OCI-LY1 (cell line): ENCODE measurements around the gene CHCHD10.

Experiments
- CTCF ChIP-seq: fragments of 200-600 bp; sonication (generic), shearing (Covaris generic); IDR thresholded peaks from 2 replicates; pipeline ENCODE4 v1.5.1; 2017; ENCODE audit warnings: mild to moderate bottlenecking, antibody characterized with exemption, low read length, moderate library complexity, mixed read lengths
- EZH2 ChIP-seq: fragments of 200-600 bp; sonication (generic), shearing (Covaris generic); IDR thresholded peaks from 2 replicates; pipeline ENCODE4 v1.8.0; 2017; ENCODE audit warnings: borderline replicate concordance, mixed run types, mild to moderate bottlenecking, antibody characterized with exemption, low read length, moderate library complexity, mixed read lengths

- TF ChIP-seq CTCF: no peak
- TF ChIP-seq EZH2: no peak
These were observed 14.9 kb upstream of the CHCHD10 start for GRCh38 chr22:23782703-23783102.
